Activated CD4-positive, alpha-beta T cell treated with anti-CD3 and anti-CD28 coated beads for 36 hours (primary cell): ENCODE results near the gene LPO. TPM values are rescaled to one million over a fixed set of nuclear protein-coding genes. Genes with fewer than 3 reads are reported as not detected.

Experiments used
- ATAC-seq: fragments of 200-7000 bp; cut with Tn5 transposase; one replicate; pipeline ENCODE4 v1.10.0; 2021; ENCODE audit warnings: mild to moderate bottlenecking, moderate library complexity
- CTCF ChIA-PET: fragments of 350-600 bp; sonication (Branson Sonifier 250); formaldehyde crosslinking; loops from one replicate; lab custom pipeline; 2021; ENCODE audit warnings: antibody characterized with exemption; lab: Charles Lee
- POLR2A ChIA-PET: fragments of 350-600 bp; sonication (Branson Sonifier 250); formaldehyde crosslinking; loops from one replicate; lab custom pipeline; 2021; ENCODE audit warnings: antibody characterized with exemption, inconsistent platforms; lab: Charles Lee
- DNase-seq: peaks from one replicate; pipeline ENCODE4 v3.0.0-alpha.2; 2020
- H3K27ac Mint-ChIP-seq: one replicate; pipeline ENCODE4 v1.8.0; 2021; ENCODE audit warnings: mixed read lengths
- H3K27me3 Mint-ChIP-seq: one replicate; pipeline ENCODE4 v1.8.0; 2021; ENCODE audit warnings: mixed read lengths
- H3K36me3 Mint-ChIP-seq: one replicate; pipeline ENCODE4 v1.8.0; 2021; ENCODE audit warnings: low read depth, mixed read lengths
- H3K4me1 Mint-ChIP-seq: one replicate; pipeline ENCODE4 v1.8.0; 2021; ENCODE audit warnings: mixed read lengths
- H3K4me3 Mint-ChIP-seq: one replicate; pipeline ENCODE4 v1.8.0; 2021; ENCODE audit warnings: mild to moderate bottlenecking, moderate library complexity, mixed read lengths
- H3K9me3 Mint-ChIP-seq: one replicate; pipeline ENCODE4 v1.8.0; 2021; ENCODE audit warnings: low read depth, mixed read lengths
- intact Hi-C, 2 experiments: fragments of 100-400 bp; cut with DNase I in 1 of 2; cut with micrococcal nuclease in 1 of 2; formaldehyde crosslinking; loops; one replicate each; pipeline versions ENCODE4 v1.14.2 to v1.15.1; 2022 to 2024; cut with DNase I, micrococcal nuclease
- total RNA-seq, 2 experiments: library from RNA; stranded (reverse); gene quantifications; one replicate each; pipeline ENCODE4 v1.2.3, GENCODE V29; 2021

Gene LPO
- total RNA-seq, 2 experiments from 2014 or later: 0.14 TPM; not detected in 1

DNA sequence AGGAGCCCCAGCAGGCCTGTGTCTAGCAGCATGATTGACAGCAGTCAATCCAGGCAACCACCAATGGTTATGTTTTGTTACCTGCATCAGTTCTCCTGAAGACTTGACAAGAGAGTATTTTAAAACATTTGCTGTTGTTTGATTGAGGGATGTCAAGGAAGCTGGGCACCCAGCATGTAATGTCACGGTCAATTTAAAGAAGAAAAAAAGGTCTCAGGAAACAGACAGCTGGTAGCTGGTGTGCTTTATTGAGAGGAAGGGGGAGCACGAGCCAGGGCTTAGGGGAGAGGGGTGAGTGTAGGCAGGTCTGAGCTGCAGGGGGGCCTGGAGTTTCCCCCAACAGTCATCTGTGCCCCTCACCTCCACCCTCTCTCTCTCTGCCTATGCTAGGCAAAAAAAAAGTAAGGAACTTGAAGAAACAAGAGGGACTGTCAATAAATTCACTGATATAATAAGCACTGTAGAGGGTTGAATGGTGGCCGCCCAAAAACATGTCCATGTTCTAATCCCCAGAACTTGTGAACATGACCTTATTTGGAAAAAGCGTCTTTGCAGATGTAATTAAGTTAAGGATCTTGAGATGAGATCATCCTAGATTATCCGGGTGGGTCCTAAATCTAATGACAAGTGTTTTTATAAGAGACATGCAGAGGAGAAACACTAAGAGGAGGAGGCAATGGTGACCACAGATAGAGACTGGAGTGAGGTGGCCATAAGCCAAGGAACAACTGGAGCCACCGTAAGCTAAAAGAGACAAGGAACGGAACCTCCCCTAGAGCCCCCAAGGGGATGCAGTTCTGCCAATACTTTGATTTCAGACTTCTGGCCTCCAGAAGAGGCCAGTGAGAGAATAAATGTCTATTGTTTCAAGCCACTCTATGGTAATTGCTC lies 75.7 kb downstream of the LPO start:
- DNase-seq (no peak), ATAC-seq (no peak)
- Mint-ChIP-seq H3K36me3 (peaks cover 2% of the 10 kb centered on the region), H3K27me3 (no peaks in the 10 kb centered on the region), H3K4me3 (no peak overlapping the region), H3K27ac (no peak overlapping the region), H3K9me3 (no peaks in the 10 kb centered on the region), H3K4me1 (peaks cover 14% of the 10 kb centered on the region)
- intact Hi-C loops: loop anchor here in 1 of 2 experiments (10.0 kb wide), 1 partner anchor 691 kb away; no protein-coding TSS in a partner anchor
- CTCF ChIA-PET: interaction anchor here (0.5 to 5.9 kb wide), 10 partner anchors 24 to 172 kb away, joined by 3 to 94 read pairs (median 3); partner anchors contain the start of genes RNF43 and SUPT4H1
- POLR2A ChIA-PET: interaction anchor here (1.4 kb wide), 1 partner anchor 14 kb away, joined by 3 read pairs; no protein-coding TSS in a partner anchor

DNA sequence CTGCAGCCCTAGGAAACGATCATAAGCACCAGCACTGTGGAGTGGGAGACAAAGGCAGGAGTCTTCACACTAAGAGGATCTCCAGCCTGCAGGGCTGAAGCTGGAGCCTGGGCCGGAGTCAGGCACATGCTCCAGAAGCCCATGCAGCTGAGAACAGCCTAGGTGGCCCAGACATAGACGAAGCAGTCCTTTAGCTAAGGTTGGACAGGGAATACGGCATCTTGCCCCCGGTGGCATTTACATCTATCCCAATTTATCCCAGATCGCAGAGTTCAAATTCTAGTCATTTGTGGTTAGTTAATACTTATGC lies 76.3 kb downstream of the LPO start:
- DNase-seq (no peak), ATAC-seq (no peak)
- POLR2A ChIA-PET: interaction anchor here (1.4 kb wide), 1 partner anchor 13 kb away, joined by 3 read pairs; no protein-coding TSS in a partner anchor
- no peaks in the 10 kb centered on the region for H3K27me3 Mint-ChIP-seq
- peaks cover 14% of the 10 kb centered on the region for H3K4me1 Mint-ChIP-seq
- no peak overlapping the region for H3K27ac Mint-ChIP-seq
- H3K4me3 Mint-ChIP-seq: no peak overlapping the region
- H3K36me3 Mint-ChIP-seq: no peaks in the 10 kb centered on the region
- CTCF ChIA-PET: interaction anchor here (0.5 to 5.9 kb wide), 7 partner anchors 23 to 114 kb away, joined by 3 to 94 read pairs (median 3); partner anchors contain the start of genes RNF43 and SUPT4H1
- no peaks in the 10 kb centered on the region for H3K9me3 Mint-ChIP-seq
- intact Hi-C loops: loop anchor here in 1 of 2 experiments (10.0 kb wide), 1 partner anchor 690 kb away; no protein-coding TSS in a partner anchor

DNA sequence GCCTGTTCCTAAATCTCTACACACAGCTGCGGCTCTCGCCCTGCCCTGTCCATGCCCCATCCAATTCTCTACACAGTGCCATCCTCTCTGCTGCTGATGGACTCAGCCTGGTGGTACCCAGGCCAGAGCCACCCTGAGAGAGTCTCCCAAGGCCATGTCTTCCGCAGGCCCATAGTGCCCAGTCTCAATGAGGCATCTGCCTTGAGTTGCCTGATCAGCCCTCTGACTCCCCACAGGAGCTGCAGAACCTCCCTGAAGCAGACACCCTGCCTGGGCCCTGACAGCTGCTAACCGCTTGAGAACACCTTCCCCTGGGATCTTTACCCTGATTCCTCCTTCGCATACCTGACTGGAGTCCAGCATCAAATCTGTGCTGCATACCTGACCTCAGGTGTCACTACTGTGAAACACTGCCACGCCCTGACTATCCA lies 76.9 kb downstream of the LPO start:
- intact Hi-C loops: loop anchor here in 1 of 2 experiments (10.0 kb wide), 1 partner anchor 690 kb away; no protein-coding TSS in a partner anchor
- H3K36me3 Mint-ChIP-seq: no peaks in the 10 kb centered on the region
- H3K27me3 Mint-ChIP-seq: no peaks in the 10 kb centered on the region
- ATAC-seq (no peak), DNase-seq (no peak)
- H3K27ac Mint-ChIP-seq: no peak overlapping the region
- H3K4me3 Mint-ChIP-seq: no peak overlapping the region
- CTCF ChIA-PET: interaction anchor here (0.7 to 5.9 kb wide), 8 partner anchors 31 to 132 kb away, joined by 3 to 94 read pairs (median 6); partner anchors contain the start of genes RNF43 and SUPT4H1
- H3K4me1 Mint-ChIP-seq: peaks cover 14% of the 10 kb centered on the region
- POLR2A ChIA-PET: interaction anchor here (0.9 to 1.4 kb wide), 2 partner anchors 13 to 29 kb away, joined by 3 read pairs; no protein-coding TSS in a partner anchor
- H3K9me3 Mint-ChIP-seq: no peaks in the 10 kb centered on the region

DNA sequence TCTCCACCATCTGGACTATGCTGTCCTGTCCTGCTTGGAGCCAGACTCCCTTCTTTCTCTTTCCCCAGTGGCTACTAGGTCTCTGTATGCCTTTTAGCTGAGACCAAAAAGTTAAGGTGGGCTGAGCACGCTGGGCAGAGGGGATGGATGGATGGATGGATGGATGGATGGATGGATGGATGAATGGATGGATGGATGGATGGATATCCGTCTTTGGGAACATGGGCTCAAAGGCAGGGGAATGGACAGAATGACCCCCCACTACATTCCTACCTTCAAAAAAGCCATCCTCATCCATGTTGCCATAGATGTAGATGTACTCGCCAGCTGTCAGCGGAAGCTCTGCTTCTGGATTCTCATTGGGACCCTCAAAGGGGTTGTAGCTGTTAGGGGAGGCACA lies 77.4 kb downstream of the LPO start:
- ATAC-seq: no peak
- intact Hi-C loops: loop anchor here in 1 of 2 experiments (10.0 kb wide), 1 partner anchor 689 kb away; no protein-coding TSS in a partner anchor
- no peaks in the 10 kb centered on the region for H3K36me3 Mint-ChIP-seq
- H3K4me1 Mint-ChIP-seq: peaks cover 14% of the 10 kb centered on the region
- no peak overlapping the region for H3K27ac Mint-ChIP-seq
- POLR2A ChIA-PET: interaction anchor here (0.9 to 1.4 kb wide), 3 partner anchors 12 to 37 kb away, joined by 3 read pairs; partner anchors contain the start of gene SUPT4H1
- no peak overlapping the region for H3K4me3 Mint-ChIP-seq
- DNase-seq: no peak
- no peaks in the 10 kb centered on the region for H3K9me3 Mint-ChIP-seq
- H3K27me3 Mint-ChIP-seq: no peaks in the 10 kb centered on the region
- CTCF ChIA-PET: interaction anchor here (0.7 to 5.9 kb wide), 10 partner anchors 9 to 186 kb away, joined by 3 to 94 read pairs (median 8); partner anchors contain the start of genes RNF43 and SUPT4H1

DNA sequence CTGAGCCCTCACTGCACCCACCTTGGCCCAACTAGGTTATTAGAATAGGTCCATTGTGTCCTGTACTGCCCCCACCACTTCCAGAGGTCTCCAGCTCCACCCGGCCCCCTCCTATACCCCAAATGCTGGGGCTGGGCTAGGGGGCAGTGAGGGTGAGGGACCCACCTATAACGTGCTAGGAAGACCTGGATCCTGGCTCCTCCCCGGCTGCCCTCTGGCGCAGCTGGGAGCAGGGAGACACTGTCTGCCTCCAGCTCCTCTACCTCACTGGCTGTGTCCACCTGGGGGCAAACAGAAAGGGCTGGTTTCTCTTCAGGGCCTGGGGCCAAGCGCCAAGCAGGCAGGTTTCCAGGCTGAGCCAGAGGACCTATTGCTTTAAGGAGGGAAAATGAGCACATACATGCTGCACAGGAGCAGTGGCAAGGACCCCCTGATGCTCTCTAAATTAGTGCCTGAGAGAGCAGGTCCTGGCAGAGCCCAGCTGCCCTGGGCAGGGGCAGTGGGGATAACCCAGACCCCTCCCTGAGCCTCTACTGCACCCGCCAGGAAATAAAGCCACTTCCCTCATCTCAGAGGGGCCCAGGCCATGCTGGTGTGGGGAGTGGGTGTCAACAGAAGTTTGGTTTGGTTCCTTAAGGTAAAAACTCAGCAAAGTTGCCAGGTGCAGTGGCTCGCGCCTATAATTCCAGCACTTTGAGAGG lies 78.0 kb downstream of the LPO start:
- no peak overlapping the region for H3K27ac Mint-ChIP-seq
- no peaks in the 10 kb centered on the region for H3K36me3 Mint-ChIP-seq
- ATAC-seq: no peak

DNA sequence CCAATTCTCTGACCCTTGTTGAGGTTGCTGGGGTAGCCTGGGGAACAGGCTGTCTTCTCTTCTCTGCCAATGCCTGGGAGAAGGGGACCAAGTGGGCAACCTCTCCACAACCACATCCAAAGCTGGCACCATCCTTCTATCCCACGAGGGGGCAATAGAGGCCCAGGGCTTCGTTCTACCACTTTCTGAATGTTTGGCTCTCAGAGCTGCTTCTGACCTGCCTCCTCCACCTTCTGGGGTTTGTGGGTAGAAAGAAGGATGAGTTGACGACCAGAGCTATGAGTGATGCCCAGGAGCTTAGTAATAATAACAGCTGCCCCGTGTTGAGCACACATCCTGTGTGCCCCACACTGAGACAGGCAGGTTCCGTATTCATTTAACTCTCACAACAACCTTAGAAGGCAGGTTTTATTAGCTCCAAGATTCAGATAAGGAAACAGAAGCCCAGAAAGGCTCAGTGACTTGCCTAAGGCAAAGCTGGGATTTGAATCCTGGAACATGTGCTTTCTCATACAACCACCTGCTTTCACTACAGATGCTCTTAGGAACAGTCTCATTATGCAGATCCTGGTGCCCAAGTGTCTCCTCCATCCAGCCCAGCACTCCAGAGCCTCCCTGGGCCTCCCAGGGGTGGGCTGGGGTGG lies 79.2 kb downstream of the LPO start:
- Mint-ChIP-seq H3K36me3 (peaks cover 3% of the 10 kb centered on the region), H3K4me1 (peaks cover 14% of the 10 kb centered on the region), H3K27me3 (no peaks in the 10 kb centered on the region), H3K27ac (peak overlapping the region; percentile 72), H3K9me3 (no peaks in the 10 kb centered on the region), H3K4me3 (no peak overlapping the region)
- intact Hi-C loops: loop anchor here (1.0 to 10.0 kb wide), 9 partner anchors 12 to 687 kb away; partner anchors contain the start of genes RNF43 (in 2 of the 2) and SUPT4H1 (in 2 of the 2)
- peak; percentile 86 for DNase-seq
- ATAC-seq: peak; percentile 100
- ChIA-PET CTCF (interaction anchor here (0.5 to 5.9 kb wide), 61 partner anchors 8 to 324 kb away, joined by 3 to 94 read pairs (median 5); partner anchors contain the start of genes HSF5, MKS1, MTMR4 and RNF43), POLR2A (interaction anchor here (0.7 to 3.1 kb wide), 12 partner anchors 8 to 314 kb away, joined by 3 to 38 read pairs (median 12); partner anchors contain the start of genes RNF43, SUPT4H1 and TSPOAP1)

More for the DNA sequence above, 78.0 kb downstream of the LPO start:
- H3K9me3 Mint-ChIP-seq: no peaks in the 10 kb centered on the region
- POLR2A ChIA-PET: interaction anchor here (0.9 to 3.1 kb wide), 6 partner anchors 11 to 315 kb away, joined by 3 to 38 read pairs (median 8); partner anchors contain the start of genes RNF43, SUPT4H1 and TSPOAP1
- no peaks in the 10 kb centered on the region for H3K27me3 Mint-ChIP-seq
- no peak for DNase-seq
- CTCF ChIA-PET: interaction anchor here (0.6 to 5.9 kb wide), 23 partner anchors 10 to 490 kb away, joined by 3 to 94 read pairs (median 13); partner anchors contain the start of genes RNF43, SUPT4H1 and TSPOAP1
- intact Hi-C loops: loop anchor here in 1 of 2 experiments (10.0 kb wide), 1 partner anchor 688 kb away; no protein-coding TSS in a partner anchor
- peaks cover 14% of the 10 kb centered on the region for H3K4me1 Mint-ChIP-seq
- H3K4me3 Mint-ChIP-seq: no peak overlapping the region

DNA sequence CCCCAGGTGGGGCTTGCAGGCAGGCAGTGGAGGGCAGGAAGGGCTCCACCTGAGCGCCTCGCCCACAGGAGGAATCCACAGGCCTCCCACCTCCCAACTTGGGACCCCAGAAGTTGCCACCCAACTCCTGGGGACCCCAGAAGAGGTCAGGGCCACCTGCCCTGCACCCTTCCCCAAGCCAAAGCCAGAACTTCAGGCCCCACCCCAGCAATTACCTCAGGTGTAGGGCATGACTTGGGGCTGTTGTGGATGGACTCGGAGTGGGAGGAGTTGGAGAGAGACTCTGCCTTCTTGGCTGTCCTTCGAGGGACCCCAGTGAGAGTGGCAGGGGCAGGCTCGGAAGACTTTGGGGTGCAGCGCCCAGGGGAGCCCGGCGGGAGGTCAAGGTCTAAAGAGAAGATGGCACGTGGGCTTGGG lies 79.7 kb downstream of the LPO start:
- Mint-ChIP-seq H3K27ac (peak overlapping the region; percentile 77), H3K9me3 (no peaks in the 10 kb centered on the region), H3K36me3 (peaks cover 3% of the 10 kb centered on the region), H3K4me3 (no peak overlapping the region), H3K27me3 (no peaks in the 10 kb centered on the region), H3K4me1 (peaks cover 14% of the 10 kb centered on the region)
- no peak for ATAC-seq
- POLR2A ChIA-PET: interaction anchor here (0.7 to 3.1 kb wide), 11 partner anchors 7 to 313 kb away, joined by 4 to 38 read pairs (median 15); partner anchors contain the start of genes RNF43, SUPT4H1 and TSPOAP1
- intact Hi-C loops: loop anchor here in 1 of 2 experiments (10.0 kb wide), 1 partner anchor 687 kb away; no protein-coding TSS in a partner anchor
- CTCF ChIA-PET: interaction anchor here (0.5 to 5.9 kb wide), 57 partner anchors 8 to 323 kb away, joined by 3 to 94 read pairs (median 6); partner anchors contain the start of genes HSF5, MKS1, MTMR4 and RNF43
- DNase-seq: no peak

Other genes with a start within 250 kb of the LPO start
- gene SRSF1, start 231.3 kb upstream of the LPO start, total RNA-seq: 100 to 1,000 TPM; 271 to 368 TPM
- 10 to 100 TPM; 21.3 to 28.3 TPM for gene DYNLL2, start 155.2 kb upstream of the LPO start, total RNA-seq
- gene OR4D1, start 90.2 kb upstream of the LPO start, total RNA-seq: under 1 TPM; 0.16 to 0.27 TPM
- gene OR4D2, start 71.6 kb upstream of the LPO start, total RNA-seq: not detected
- not detected for gene EPX, start 45.9 kb upstream of the LPO start, total RNA-seq
- 10 to 100 TPM; 20.4 to 22.5 TPM for gene MKS1, start 19.3 kb upstream of the LPO start, total RNA-seq
- under 1 TPM in 1 of 2 experiments, not detected in 1; 0.07 TPM for gene MPO, start 42.4 kb downstream of the LPO start, total RNA-seq
- gene TSPOAP1, start 90.2 kb downstream of the LPO start, total RNA-seq: 10 to 100 TPM; 11.8 to 12.4 TPM
- gene SUPT4H1, start 113.6 kb downstream of the LPO start, total RNA-seq: 100 to 1,000 TPM; 106 to 129 TPM
- 1 to 10 TPM in 1 of 2 experiments, under 1 TPM in 1; 0.71 to 1.0 TPM for gene RNF43, start 178.9 kb downstream of the LPO start, total RNA-seq
- gene HSF5, start 249.8 kb downstream of the LPO start, total RNA-seq: 1 to 10 TPM; 2.6 to 3.1 TPM